HEK293 (cell line): Measurements from ENCODE around the gene PCP2.
A peak's percentile ranks its signal among the peaks of the same experiment; 100 is the strongest.

Experiments
- CTCF ChIA-PET: fragments of 350-600 bp; formaldehyde crosslinking; extraction: SDS; loops from one replicate; lab custom pipeline; 2021; ENCODE audit warnings: antibody characterized with exemption; lab: Yijun Ruan, JAX
- POLR2A ChIA-PET: fragments of 300-600 bp; formaldehyde crosslinking; extraction: SDS; loops from one replicate; lab custom pipeline; 2020; ENCODE audit warnings: antibody characterized with exemption, inconsistent platforms; lab: Yijun Ruan, JAX
- H3K27ac ChIP-seq: fragments of 200-500 bp; sonication (Bioruptor generic); 2 replicates; pipeline ENCODE4 v1.5.1; 2014; ENCODE audit warnings: low read depth, low read length, control low read depth, inconsistent platforms; ENCODE audit errors: extremely low read depth
- H3K36me3 ChIP-seq, 2 experiments: fragments of 200-500 bp in 1 of 2; sonication (Bioruptor generic) in 1 of 2; 1 replicate in 1 of 2; 2 replicates in 1 of 2; pipeline ENCODE4 v1.5.1; 2014 to 2017; ENCODE audit warnings: inconsistent platforms in 2 of 2, low read length in 2 of 2; ENCODE audit not compliant: control insufficient read depth in 2 of 2, insufficient read depth in 1 of 2
- H3K4me1 ChIP-seq: fragments of 200-500 bp; sonication (Bioruptor generic); 2 replicates; pipeline ENCODE4 v1.5.1; 2014; ENCODE audit warnings: mild to moderate bottlenecking, low read length, inconsistent platforms; ENCODE audit not compliant: control insufficient read depth, insufficient read depth
- H3K4me3 ChIP-seq: 2 replicates; pipeline ENCODE4 v1.5.1; 2011; ENCODE audit warnings: low read depth, mild to moderate bottlenecking, control low read depth, low read length, moderate library complexity
- H3K9me3 ChIP-seq: fragments of 200-500 bp; sonication (Bioruptor generic); 2 replicates; pipeline ENCODE4 v1.5.1; 2014; ENCODE audit warnings: low read depth, low read length, inconsistent platforms; ENCODE audit not compliant: control insufficient read depth, insufficient read depth
- EGR2 ChIP-seq: fragments of 450-650 bp; formaldehyde crosslinking; IDR thresholded peaks from 2 replicates; pipeline ENCODE4 v1.5.1; 2016; ENCODE audit warnings: low read depth, missing biosample characterization, missing genetic modification characterization
- FEZF1 ChIP-seq: fragments of 450-650 bp; formaldehyde crosslinking; IDR thresholded peaks from 2 replicates; pipeline ENCODE4 v1.5.1; 2016; ENCODE audit warnings: missing biosample characterization, missing genetic modification characterization
- GLI4 ChIP-seq: fragments of 450-650 bp; formaldehyde crosslinking; IDR thresholded peaks from 2 replicates; pipeline ENCODE4 v1.5.1; 2016; ENCODE audit warnings: missing biosample characterization, missing genetic modification characterization
- KLF16 ChIP-seq: fragments of 450-650 bp; formaldehyde crosslinking; IDR thresholded peaks from 2 replicates; pipeline ENCODE4 v1.5.1; 2017; ENCODE audit warnings: missing biosample characterization, missing genetic modification characterization
- PRDM6 ChIP-seq: fragments of 450-650 bp; formaldehyde crosslinking; IDR thresholded peaks from 2 replicates; pipeline ENCODE4 v1.5.1; 2017; ENCODE audit warnings: missing biosample characterization, missing genetic modification characterization
- SALL2 ChIP-seq: fragments of 450-650 bp; formaldehyde crosslinking; IDR thresholded peaks from 2 replicates; pipeline ENCODE4 v1.5.0; 2017; ENCODE audit warnings: missing biosample characterization, mild to moderate bottlenecking, missing genetic modification characterization, borderline replicate concordance
- YY1 ChIP-seq: fragments of 450-650 bp; formaldehyde crosslinking; IDR thresholded peaks from 2 replicates; pipeline ENCODE4 v1.5.1; 2018; ENCODE audit warnings: missing biosample characterization, missing genetic modification characterization
- ZNF121 ChIP-seq: fragments of 450-650 bp; formaldehyde crosslinking; IDR thresholded peaks from 2 replicates; pipeline ENCODE4 v1.5.1; 2016; ENCODE audit warnings: missing biosample characterization, missing genetic modification characterization
- ZNF223 ChIP-seq: fragments of 450-650 bp; formaldehyde crosslinking; IDR thresholded peaks from 2 replicates; pipeline ENCODE4 v1.5.1; 2016; ENCODE audit warnings: missing biosample characterization, missing genetic modification characterization
- ZNF239 ChIP-seq: fragments of 450-650 bp; formaldehyde crosslinking; IDR thresholded peaks from 2 replicates; pipeline ENCODE4 v1.5.1; 2016; ENCODE audit warnings: missing biosample characterization, missing genetic modification characterization
- ZNF26 ChIP-seq: fragments of 450-650 bp; formaldehyde crosslinking; IDR thresholded peaks from 2 replicates; pipeline ENCODE4 v1.5.1; 2016; ENCODE audit warnings: missing biosample characterization, missing genetic modification characterization
- ZNF311 ChIP-seq: fragments of 450-650 bp; formaldehyde crosslinking; IDR thresholded peaks from 2 replicates; pipeline ENCODE4 v1.5.1; 2017; ENCODE audit warnings: missing biosample characterization, missing genetic modification characterization, borderline replicate concordance
- ZNF571 ChIP-seq: fragments of 450-650 bp; formaldehyde crosslinking; IDR thresholded peaks from 2 replicates; pipeline ENCODE4 v1.5.0; 2017; ENCODE audit warnings: missing biosample characterization, missing genetic modification characterization
- ZNF623 ChIP-seq: fragments of 450-650 bp; formaldehyde crosslinking; IDR thresholded peaks from 2 replicates; pipeline ENCODE4 v1.5.1; 2016; ENCODE audit warnings: missing biosample characterization, missing genetic modification characterization
- ZNF629 ChIP-seq: fragments of 450-650 bp; formaldehyde crosslinking; IDR thresholded peaks from 2 replicates; pipeline ENCODE4 v1.5.1; 2017; ENCODE audit warnings: missing biosample characterization, missing genetic modification characterization
- ZSCAN16 ChIP-seq: fragments of 450-650 bp; formaldehyde crosslinking; IDR thresholded peaks from 2 replicates; pipeline ENCODE4 v1.5.1; 2016; ENCODE audit warnings: missing biosample characterization, missing genetic modification characterization

The PCP2 gene

GRCh38 chr19:7652061-7652641 is 18.6 kb upstream of the PCP2 start (continued):
- TF ChIP-seq PRDM6 (tag by site-specific recombination) (0 out of 2 replicates have a peak, but pooled peaks have one; percentile 33), GLI4 (no peak), KLF16 (tag by site-specific recombination) (no peak)

DNA sequence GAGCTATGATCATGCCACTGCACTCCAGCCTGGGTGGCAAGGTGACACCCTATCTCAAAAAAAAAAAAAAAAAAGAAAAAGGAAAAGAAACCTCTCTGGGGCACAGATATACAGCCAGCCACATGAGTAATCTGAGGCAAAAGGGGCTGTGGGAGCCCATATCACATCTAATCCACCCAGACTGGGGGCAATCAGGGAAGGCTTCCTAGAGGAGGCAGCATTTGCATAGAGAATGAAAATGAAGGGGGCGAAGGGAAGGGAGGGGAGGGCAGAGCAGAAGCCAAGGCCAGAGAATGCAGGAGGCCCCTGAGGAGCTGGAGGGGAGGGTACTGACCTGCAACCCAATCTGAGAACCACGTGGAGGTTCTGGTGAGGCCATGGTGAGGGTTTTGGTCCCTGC is 16.6 kb upstream of the PCP2 start:
- TF ChIP-seq FEZF1 (tag by site-specific recombination) (no peak), ZSCAN16 (tag by site-specific recombination) (no peak), KLF16 (tag by site-specific recombination) (no peak), ZNF311 (tag by site-specific recombination) (no peak), ZNF571 (tag by site-specific recombination) (no peak), ZNF223 (no peak)
- Histone ChIP-seq H3K4me1 (no peaks in the 10 kb centered on the region), H3K4me3 (no peak overlapping the region), H3K36me3 (no peaks in the 10 kb centered on the region), H3K9me3 (no peaks in the 10 kb centered on the region), H3K27ac (no peak overlapping the region)
- ChIA-PET POLR2A (interaction anchor here (0.5 kb wide), 1 partner anchor 21 kb away, joined by 3 read pairs; the partner anchor contains the start of genes PET100 and XAB2), CTCF (interaction anchor here (0.6 to 3.4 kb wide), 5 partner anchors 31 to 568 kb away, joined by 3 to 14 read pairs (median 7); partner anchors contain the start of gene TRAPPC5)

GRCh38 chr19:7648265-7649014 is 14.9 kb upstream of the PCP2 start:
- no peaks in the 10 kb centered on the region for H3K9me3 ChIP-seq
- peaks cover 0 to 4% of the 10 kb centered on the region in 2 experiments; a peak in 1 of 3 replicates for H3K36me3 ChIP-seq
- CTCF ChIA-PET, result interaction anchor here (1.7 to 2.4 kb wide), 2 partner anchors 32 to 80 kb away, joined by 7 to 11 read pairs; partner anchors contain the start of gene TRAPPC5
- POLR2A ChIA-PET, result interaction anchor here (0.6 to 0.8 kb wide), 2 partner anchors 10 to 31 kb away, joined by 3 to 4 read pairs; no protein-coding TSS in a partner anchor
- TF ChIP-seq ZNF121 (tag by site-specific recombination) (peak; percentile 88), ZNF629 (no peak), SALL2 (tag by site-specific recombination) (no peak), YY1 (tag by site-specific recombination) (no peak), ZNF623 (tag by site-specific recombination) (no peak), ZNF239 (tag by site-specific recombination) (peak; percentile 100)
- no peak overlapping the region for H3K27ac ChIP-seq
- H3K4me3 ChIP-seq, result no peak overlapping the region
- no peaks in the 10 kb centered on the region for H3K4me1 ChIP-seq

- ChIA-PET CTCF (no interaction called here), POLR2A (no interaction called here)
- H3K27ac ChIP-seq, result no peak overlapping the region
- H3K9me3 ChIP-seq, result no peaks in the 10 kb centered on the region
- H3K36me3 ChIP-seq, result peaks cover 0 to 6% of the 10 kb centered on the region in 2 experiments; a peak in 1 of 3 replicates
- H3K4me3 ChIP-seq, result no peak overlapping the region
- no peaks in the 10 kb centered on the region for H3K4me1 ChIP-seq
- TF ChIP-seq EGR2 (tag by site-specific recombination), result 0 out of 2 replicates have a peak, but pooled peaks have one; percentile 19
- no peak for TF ChIP-seq ZNF26 (tag by site-specific recombination)
Measured at GRCh38 chr19:7647156-7647555, 13.6 kb upstream of the PCP2 start.
